ENCODE results near the gene PPP1R9A.
"Not testable (repeated sequence)": the region's sequence is repeated elsewhere in the genome, so short reads cannot be mapped to it uniquely, and the experiment has no call there.

Gene PPP1R9A

DNA sequence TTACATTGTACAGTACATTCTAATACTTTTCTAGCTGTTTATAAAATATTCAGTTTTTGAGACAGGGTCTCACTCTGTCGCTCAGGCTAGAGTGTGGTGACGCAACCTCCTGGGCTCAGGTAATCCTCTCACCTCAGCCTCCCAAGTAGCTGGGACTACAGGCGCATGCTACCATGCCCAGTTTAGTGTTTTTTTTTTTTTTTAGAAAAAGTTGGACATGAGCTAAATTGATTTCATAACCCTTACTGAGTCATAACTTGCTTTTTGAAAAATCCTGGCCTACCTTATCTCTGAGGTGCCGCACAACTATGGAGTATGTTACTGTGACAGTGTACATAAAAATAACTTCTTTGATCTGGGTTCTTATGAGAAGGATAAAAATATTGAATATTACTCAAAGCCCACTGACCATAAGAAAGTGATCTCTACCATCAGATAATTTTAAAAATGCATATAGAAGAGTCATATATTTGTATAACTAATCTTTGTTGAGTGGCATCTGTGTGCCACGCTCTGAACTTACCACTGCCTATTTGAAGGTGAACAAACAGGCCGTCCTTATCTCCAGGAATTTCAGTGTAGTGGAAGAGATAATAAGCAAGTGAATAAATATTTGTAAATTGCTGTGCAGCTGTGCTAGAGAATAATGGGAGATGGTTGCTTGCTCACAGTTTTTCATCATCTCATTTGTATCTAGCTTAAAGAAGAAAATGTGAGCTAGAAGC is 73.2 kb downstream of the PPP1R9A start:
- DNase-seq, result no peak

DNA sequence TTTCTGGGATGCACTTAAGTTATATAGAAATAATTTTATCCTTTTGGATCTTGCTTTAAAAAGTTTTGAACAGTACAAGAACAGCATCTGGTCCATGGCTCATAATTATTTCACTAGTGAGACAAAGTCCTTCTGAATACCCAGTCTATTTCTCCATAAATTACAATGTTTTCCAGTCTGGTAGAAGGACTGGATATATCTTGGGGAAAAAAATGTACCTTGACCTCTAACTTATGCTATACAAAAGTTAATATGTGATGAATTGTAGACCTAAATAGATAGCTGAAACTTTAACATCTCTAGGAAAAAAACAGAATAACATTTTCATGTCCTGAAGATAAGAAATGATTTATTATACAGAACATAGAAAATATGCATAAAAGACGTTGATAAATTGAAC is 88.5 kb downstream of the PPP1R9A start:
- no peak for DNase-seq

DNA sequence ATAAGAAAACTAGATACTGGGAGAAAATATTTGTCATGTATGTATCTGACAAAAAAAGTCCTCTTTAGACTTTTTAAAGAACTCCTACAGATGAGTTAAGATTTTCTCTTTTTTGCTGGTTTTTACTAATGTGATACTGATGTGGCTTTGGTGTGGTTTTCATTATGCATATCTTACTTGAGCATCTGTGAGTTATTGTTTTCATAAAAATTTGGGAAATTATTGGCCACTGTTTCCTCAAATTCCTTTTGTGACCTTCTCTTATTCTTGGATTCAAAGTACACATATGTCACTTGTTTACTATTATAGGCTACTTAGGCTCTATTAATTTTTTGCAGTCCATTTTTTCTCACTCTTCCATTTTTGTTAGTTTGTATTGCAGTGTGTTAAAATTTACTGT is 89.0 kb downstream of the PPP1R9A start:
- DNase-seq, result no peak

DNA sequence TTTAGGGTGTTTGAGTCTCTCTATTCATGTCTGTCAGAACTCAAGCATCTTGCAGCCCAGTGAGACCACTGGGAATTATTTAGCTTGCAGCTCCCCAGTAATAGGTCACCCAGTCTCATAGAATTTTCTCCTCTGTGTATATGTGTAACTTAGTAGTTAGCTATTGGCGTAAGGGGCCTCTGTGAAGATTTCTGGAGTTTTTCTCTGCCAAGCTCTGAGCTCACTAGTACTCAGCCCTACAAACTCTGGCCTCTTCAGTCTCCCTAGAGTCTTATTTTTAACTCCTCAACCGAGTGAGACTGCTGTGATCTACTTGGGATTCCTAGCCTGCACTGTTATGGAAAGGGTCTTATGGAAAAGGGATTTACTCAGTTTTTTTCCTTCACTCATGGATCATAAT is 90.2 kb downstream of the PPP1R9A start:
- no peak for DNase-seq

DNA sequence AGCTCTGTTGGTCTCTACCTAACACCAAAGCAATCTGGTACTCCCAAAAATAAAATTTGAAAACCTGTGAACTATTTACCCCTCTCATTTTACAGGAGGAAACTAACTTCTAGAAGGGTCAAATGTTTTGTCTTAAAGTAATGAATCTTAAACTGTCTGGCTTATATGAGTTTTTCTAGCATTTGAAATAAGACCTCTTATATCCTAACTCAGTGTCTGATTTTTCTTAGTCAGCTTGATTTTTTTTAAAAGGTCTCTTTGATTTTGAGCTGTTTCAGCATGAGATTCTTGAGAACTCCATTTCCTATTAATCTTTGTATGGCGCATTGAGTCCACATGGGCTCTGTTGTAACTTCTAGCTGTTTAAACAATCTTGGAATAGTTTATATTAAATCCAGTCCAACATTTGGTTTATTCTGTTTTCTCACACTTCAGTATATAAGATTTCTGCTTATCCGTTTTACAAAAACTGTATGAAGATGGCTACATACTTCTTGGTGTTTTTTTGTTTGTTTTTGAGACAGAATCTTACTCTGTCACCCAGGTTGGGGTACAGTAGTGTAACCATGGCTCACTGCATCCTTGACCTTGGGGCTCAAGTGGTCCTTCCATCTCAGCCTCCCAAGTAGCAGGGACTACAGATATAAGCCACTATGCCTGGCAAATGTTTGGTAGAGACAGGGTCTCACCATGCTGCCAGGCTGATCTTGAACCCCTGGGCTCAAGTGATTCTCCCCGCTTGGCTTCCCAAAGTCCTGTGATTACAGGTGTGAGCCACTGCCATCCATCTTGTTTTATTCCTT is 91.1 kb downstream of the PPP1R9A start:
- no peak for DNase-seq

DNA sequence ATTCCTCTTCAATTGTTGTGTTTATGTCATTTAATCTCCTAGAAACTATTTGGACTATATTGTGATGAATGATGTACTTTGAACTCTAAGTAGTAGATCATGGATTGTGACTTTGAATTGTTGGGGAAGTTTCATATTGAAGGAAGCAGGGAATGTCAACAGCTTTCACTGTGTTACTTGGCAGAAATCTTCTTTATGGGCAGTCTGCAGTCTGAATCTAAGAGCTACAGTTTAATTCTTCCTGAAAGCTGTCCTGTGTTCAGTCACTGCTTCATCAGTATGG is 91.6 kb downstream of the PPP1R9A start:
- DNase-seq, result no peak

DNA sequence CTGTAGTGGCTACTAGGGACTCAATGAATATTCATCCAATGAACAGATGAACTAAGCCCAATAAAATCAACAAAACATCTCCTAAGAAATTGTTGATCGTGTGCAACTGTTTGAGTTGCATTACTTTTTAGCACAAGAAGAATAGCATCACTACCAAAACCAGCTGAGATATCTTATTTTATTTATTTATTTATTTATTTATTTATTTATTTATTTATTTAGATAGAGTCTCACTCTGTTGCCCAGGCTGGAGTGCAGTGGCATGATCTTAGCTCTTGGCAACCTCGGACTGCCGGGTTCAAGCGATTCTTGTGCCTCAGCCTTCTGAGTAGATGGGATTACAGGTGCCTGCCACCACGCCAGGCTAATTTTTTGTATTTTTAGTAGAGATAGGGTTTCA is 92.2 kb downstream of the PPP1R9A start:
- DNase-seq, result not testable (repeated sequence)

DNA sequence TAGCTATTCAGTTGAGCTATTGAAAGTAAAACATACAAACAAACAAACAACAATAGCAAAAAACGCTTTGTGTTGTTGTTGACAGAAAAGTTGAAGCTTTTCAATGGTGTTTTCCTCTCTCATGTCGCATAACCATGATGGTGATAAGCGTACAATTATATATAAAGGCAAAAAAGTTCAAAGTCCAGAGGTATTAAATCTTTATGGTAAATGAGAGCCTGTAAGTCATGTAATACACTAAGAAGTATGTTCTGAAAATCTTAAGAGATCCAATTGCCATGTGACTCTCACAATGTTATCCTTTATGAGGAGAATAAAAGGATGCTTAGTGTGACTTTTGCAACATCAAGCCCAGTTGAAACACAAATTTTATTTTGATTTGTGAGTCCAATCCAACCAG is 93.9 kb downstream of the PPP1R9A start:
- DNase-seq, result no peak

DNA sequence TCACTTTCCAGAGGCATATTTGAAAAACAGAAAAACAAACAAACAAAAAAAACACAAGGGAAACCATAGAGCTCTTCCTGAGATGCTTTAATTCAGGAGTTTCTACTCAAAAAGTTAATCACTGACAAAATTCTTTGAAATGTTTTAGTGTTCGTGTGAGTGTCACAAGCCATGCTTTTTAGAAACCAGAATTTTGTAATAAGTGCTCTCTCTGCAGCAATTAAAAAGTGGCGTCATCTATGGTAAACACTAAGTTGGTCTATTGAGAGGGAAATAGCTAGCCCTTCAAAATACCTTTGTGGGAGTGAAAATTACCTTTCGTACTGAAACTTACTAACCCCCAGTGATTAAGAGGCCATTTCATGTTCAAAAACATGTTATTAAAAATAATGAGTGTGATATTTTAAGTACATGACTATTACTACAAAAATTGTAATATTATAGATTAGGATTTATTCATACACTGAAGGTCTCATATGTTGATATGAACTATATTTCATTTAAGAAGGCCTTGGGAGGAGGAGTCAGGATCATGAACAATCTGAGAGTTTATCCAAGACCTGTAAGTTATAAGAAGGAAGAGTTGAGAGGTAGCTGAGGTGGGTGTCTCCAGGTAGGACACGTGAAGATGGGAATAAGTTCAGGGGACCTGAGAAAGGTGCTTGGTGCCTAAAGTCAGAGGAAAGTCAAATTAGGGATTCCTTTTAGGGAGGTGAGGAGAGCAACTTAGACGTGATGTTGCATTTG is 94.6 kb downstream of the PPP1R9A start:
- DNase-seq, result no peak

DNA sequence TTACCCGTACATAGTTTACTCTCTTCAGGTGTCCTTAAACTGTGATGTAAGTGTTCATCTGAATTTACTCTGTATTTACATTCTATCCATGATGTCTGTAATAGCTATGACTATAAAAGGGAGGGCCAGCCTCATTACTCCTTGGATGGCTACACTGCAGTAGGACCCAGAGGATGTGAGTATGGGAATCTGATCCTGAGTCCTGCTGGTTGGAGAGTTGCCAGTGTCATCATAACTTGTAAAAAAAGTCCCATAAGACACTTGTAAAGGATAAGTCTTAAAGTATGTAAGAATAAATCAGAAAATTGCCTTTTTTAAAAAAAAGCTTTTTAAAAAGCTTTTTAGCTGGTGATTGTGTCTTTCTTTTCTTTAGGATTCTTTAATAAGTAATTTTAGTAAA is 95.4 kb downstream of the PPP1R9A start:
- no peak for DNase-seq

DNA sequence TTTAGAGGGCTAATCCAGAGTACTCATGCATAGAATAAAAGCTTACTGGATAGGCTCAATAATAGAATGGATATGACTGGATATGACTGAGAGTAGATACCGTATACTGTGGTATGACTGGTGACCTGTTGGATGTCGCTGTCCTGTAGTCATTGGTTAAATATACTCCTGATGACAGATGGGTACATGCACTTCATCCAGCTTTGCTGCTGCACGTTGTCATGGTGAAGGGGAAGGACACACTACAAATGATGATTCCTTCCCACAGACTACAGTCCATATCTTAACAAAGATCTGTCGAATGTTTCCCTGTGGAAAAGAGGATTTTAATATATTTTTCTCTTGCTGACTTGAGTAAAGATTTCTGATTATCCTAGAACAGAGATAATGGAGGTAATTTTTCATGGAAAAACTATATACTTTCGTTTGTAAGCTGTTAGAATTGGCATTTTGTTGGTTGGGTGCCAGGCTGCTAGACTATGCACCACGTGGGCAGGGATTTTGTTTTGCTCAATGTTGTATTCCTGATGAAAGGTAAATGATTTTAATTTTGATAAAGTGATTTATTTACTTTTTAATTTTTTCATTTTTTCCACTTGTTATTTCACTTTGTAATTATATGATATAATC is 97.3 kb downstream of the PPP1R9A start:
- no peak for DNase-seq

DNA sequence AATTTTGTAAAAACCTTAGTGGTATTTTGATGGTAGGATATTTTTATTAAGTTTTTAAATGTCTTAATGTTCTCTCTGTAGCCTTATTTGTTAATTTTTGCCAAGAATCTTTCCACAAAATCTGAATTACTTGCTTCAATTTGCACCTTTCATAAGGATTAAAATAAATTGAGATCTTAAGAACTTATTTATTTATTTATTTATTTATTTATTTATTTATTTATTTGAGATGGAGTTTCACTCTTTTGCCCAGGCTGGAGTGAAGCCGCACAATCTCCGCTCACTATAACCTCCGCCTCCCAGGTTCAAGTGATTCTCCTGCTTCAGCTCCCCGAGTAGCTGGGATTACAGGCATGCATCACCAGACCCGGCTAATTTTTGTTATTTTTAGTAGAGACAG is 98.6 kb downstream of the PPP1R9A start:
- DNase-seq, result no peak

DNA sequence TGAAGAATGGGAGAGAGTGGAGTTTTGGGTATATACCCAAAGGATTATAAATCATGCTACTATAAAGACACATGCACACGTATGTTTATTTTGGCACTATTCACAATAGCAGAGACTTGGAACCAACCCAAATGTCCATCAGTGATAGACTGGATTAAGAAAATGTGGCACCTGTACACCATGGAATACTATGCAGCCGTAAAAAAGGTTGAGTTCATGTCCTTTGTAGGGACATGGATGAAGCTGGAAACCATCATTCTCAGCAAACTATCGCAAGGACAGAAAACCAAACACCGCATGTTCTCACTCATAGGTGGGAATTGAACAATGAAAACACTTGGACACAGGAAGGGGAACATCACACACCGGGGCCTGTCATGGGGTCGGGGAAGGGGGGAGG is 101.4 kb downstream of the PPP1R9A start:
- not testable (repeated sequence) for DNase-seq

DNA sequence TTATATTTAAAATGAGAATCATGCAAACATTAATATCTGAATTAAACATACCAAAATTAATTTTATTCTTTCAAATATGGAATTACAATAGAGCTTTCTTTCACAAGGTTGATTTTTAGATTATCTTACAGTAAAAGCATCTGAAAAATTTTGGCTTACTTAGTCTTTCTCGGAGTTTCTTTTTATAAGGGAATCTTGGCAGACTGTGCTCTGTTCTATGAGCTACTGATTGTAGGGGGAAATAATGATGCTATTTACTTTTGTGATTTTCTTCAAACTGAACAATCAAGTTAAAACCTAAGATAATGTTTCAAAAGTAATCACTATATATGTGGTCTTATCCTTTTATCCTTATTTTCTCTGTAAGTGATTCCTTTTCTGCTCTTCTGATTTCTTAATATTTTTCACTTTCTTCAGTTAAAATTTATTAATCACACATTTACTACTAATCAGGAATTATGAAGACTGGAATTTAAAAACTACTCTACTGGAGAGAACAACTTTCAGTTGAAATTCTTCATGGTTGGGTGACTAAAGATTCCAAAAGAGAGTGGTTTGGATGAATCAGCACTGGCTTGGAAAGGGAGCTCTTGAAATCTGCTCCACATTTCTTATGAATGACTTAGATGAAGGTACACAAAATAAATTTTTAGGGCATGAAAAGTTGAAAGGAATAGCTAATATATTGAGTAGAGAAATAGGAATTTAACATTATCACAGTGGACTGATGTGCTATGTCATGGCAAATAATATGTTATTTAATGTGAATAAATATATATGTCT is 103.9 kb downstream of the PPP1R9A start:
- DNase-seq, result peak; percentile 81

DNA sequence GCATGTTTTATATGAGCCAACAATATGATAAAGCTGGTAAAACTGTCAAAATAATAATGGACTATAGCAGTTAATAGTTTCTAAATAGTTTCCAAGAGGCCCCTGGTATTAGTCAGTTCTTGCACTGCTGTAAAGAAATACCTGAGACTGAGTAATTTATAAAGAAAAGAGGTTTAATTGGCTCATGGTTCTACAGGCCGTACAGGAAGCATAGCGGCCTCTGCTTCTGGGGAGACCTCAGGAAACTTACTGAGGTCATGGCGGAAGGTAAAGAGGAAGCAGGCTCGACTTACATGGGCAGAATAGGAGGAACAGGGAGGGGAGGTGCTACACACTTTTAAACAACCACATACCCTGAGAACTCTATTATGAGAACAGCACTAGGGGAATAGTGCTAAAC is 104.6 kb downstream of the PPP1R9A start:
- DNase-seq, result peak; percentile 15

DNA sequence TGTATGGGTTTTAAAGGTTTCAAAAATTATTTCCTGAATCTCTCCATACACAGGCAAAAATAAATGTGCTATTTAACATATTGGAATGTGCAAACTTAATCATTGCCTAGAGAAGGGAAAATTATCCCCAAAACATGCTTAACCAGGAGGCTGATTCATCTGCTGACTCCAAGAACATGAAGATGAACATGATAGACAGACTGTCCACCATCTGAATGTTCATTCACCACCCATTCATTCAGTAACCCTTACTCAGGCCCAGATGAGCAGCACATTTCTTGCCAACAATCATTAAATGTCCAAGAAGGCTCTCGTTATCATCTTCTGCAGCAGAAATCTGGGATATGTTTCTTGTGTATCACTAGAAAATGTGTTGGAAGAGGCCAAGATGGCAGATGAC is 110.6 kb downstream of the PPP1R9A start:
- DNase-seq, result no peak

DNA sequence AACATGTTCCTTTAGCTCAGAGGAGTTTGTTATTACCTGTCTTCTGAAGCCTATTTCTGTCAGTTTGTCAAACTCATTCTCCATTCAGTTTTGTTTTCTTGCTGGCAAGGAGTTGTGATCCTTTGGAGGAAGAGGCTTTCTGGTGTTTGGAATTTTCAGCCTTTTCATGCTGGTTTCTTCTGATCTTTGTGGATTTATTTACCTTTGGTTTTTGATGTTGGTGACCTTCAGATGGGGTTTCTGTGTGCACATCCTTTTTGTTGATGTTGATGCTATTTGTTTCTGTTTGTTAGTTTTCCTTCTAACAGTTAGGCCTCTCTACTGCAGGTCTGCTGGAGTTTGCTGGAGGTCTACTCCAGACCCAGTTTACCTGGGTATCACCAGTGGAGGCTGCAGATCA is 118.6 kb downstream of the PPP1R9A start:
- DNase-seq, result no peak

DNA sequence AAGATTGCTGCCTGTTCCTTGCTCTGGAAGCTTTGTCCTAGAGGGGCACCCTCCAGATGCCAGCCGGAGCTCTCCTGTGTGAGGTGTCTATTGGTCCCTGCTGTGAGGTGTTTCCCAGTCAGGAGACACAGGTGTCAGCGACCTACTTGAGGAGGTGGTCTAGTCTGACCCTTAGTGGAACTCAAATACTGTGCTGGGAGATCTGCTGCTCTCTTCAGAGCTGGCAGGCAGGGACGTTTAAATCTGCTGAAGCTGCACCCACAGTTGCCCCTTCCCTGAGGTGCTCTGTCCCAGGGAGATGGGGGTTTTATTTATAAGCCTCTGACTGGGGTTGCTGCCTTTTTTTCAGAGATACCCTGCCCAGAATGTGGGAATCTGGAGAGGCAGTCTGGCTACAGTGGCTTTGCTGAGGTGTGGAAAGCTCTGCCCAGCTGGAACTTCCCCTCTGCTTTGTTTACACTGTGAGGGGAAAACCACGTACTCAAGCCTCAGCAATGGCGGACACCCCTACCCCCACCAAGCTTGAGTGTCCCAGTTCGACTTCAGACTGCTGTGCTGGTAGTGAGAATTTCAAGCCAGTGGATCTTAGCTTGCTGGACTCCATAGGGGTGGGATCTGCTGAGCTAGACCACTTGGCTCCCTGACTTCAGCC is 119.2 kb downstream of the PPP1R9A start:
- DNase-seq, result no peak

DNA sequence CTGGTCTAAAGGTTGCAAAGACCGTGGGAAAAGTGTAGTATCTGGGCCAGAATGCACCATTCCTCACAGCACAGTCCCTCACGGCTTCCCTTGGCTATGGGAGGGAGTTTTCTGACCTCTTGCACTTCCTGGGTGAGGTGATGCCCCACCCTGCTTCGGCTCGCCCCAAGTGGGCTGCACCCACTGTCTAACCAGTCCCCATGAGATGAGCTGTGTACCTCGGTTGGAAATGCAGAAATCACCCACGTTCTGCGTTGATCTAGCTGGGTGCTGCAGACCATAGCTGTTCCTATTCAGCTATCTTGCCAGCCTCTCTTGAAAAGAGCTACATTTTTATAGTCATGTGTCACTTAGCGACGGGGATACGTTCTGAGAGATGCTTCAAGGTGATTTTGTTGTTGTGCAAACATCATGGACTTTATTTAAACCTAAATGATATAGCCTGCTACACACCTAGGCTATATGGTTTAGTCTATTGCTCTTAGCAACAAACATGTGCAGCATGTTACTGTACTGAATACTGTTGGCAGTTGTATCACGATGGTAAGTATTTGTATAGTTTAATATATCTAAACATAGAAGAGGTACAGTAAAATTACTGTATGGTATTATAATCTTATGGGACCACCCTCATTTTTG is 120.0 kb downstream of the PPP1R9A start:
- no peak for DNase-seq

DNA sequence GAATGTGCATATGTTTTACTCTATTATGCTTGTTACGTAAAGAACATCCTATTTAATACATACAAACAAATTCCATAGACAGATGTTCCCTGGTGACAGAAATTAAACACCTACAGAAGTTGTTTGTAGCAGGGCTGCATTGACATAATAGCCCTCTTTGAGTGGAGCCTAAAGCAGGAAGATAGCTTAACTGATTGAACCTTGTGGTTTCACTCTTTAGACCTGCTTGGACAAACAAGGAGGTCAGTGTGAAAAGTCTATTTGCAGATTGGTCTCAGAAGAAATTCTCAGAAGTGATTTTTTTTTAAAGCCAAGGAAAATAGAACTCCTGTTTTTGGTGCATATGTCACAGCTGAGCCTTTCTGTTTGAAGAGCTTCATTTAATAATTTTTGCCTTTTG is 121.3 kb downstream of the PPP1R9A start:
- DNase-seq, result no peak

DNA sequence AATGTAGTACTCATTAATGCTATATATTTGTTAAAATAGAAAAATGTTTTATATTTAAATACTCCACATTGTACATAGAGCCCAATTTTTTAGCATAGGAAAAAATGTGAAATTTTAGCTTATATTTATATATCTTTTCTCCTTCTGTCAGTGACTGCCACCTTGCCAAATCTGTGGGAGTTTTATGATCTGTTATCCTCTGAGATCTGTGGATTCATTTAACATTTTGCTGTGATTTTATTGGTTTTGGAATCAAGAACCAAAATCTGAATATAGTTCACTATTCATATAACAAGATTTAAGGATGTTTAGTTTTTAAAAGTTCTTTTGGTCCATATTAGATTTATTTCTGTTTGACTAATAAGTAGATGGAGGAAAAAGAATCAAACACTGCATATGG is 127.9 kb downstream of the PPP1R9A start:
- DNase-seq, result no peak

DNA sequence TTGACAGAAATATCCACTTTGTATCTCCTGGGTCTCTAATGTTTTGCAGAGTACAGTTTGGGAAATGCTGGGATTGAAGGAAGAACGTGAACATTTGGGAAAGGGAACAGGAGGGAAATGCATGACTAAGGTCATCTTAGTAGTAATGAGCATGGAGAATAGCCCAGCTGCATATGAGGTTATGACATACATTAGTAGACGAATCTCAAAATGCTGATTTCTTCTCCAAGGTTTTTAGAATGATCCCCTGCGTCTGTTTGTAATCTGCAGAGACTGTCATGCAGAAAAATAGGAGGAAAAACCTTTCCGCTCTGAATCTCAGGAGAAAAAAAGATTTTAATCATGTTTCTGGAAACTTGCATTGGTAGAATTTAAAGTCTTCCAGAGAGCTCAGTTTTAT is 133.6 kb downstream of the PPP1R9A start:
- DNase-seq, result no peak
